WTC11 (cell line): ENCODE results near the gene GABRB3. TPM values are rescaled to one million over a fixed set of nuclear protein-coding genes. Genes with fewer than 3 reads are reported as not detected.

Experiments used
- ATAC-seq: fragments of 200-7000 bp; cut with Tn5 transposase; 2 replicates; pipeline ENCODE4 v1.10.0; 2021; ENCODE audit warnings: mild to moderate bottlenecking, moderate library complexity
- CTCF ChIA-PET: fragments of 300-600 bp; sonication (Branson Sonifier 250); formaldehyde crosslinking; loops from one replicate; lab custom pipeline; 2021; ENCODE audit warnings: antibody characterized with exemption; lab: Charles Lee
- POLR2A ChIA-PET: fragments of 350-600 bp; sonication (Branson Sonifier 250); formaldehyde crosslinking; loops from one replicate; lab custom pipeline; 2021; ENCODE audit warnings: antibody characterized with exemption; lab: Charles Lee
- DNase-seq: peaks from one replicate; pipeline ENCODE4 v3.0.0; 2021; ENCODE audit warnings: low spot score
- H3K27ac Mint-ChIP-seq: 2 replicates; pipeline ENCODE4 v1.8.0; 2021; ENCODE audit warnings: mixed read lengths
- H3K27me3 Mint-ChIP-seq: 2 replicates; pipeline ENCODE4 v1.8.0; 2021; ENCODE audit warnings: low read depth, mild to moderate bottlenecking, moderate library complexity, mixed read lengths
- H3K36me3 Mint-ChIP-seq: 2 replicates; pipeline ENCODE4 v1.8.0; 2021; ENCODE audit warnings: mixed read lengths
- H3K4me1 Mint-ChIP-seq: 2 replicates; pipeline ENCODE4 v1.8.0; 2022; ENCODE audit warnings: mixed read lengths
- H3K4me3 Mint-ChIP-seq: 2 replicates; pipeline ENCODE4 v1.8.0; 2021; ENCODE audit warnings: mild to moderate bottlenecking, moderate library complexity, mixed read lengths
- H3K9me3 Mint-ChIP-seq: 2 replicates; pipeline ENCODE4 v1.8.0; 2021; ENCODE audit warnings: mixed read lengths
- ATF2 ChIP-seq: sonication (generic); formaldehyde crosslinking; IDR thresholded peaks from 2 replicates; pipeline ENCODE4 v1.8.1; 2022; ENCODE audit warnings: low read depth, missing genetic modification reagents, borderline replicate concordance
- GTF2I ChIP-seq: fragments of 250-450 bp; sonication (Bioruptor Pico); conservative IDR thresholded peaks from 2 replicates; pipeline ENCODE4 v1.4.0; 2021; ENCODE audit warnings: mild to moderate bottlenecking
- MYBL2 ChIP-seq: sonication (generic); formaldehyde crosslinking; IDR thresholded peaks from 2 replicates; pipeline ENCODE4 v1.8.1; 2023; ENCODE audit warnings: mild to moderate bottlenecking, moderate library complexity, missing genetic modification reagents
- NFATC4 ChIP-seq: fragments of 250-450 bp; sonication (Bioruptor Pico); IDR thresholded peaks from 2 replicates; pipeline ENCODE4 v1.9.0; 2021; ENCODE audit warnings: mild to moderate bottlenecking
- NR3C1 ChIP-seq: sonication (generic); formaldehyde crosslinking; conservative IDR thresholded peaks from 2 replicates; pipeline ENCODE4 v1.8.1; 2023; ENCODE audit warnings: low read depth, mild to moderate bottlenecking, missing genetic modification reagents
- PREB ChIP-seq: sonication (generic); formaldehyde crosslinking; IDR thresholded peaks from 2 replicates; pipeline ENCODE4 v1.8.1; 2022; ENCODE audit warnings: mild to moderate bottlenecking, missing genetic modification reagents, moderate library complexity, borderline replicate concordance
- PRRX2 ChIP-seq: fragments of 250-450 bp; sonication (Bioruptor Pico); IDR thresholded peaks from 2 replicates; pipeline ENCODE4 v1.8.0; 2021; ENCODE audit warnings: mild to moderate bottlenecking
- TEAD1 ChIP-seq: sonication (generic); formaldehyde crosslinking; IDR thresholded peaks from 2 replicates; pipeline ENCODE4 v1.8.0; 2022; ENCODE audit warnings: mild to moderate bottlenecking, missing genetic modification reagents
- USF1 ChIP-seq: sonication (generic); formaldehyde crosslinking; IDR thresholded peaks from 2 replicates; pipeline ENCODE4 v1.8.0; 2022; ENCODE audit warnings: mild to moderate bottlenecking, missing genetic modification reagents
- ZNF219 ChIP-seq: sonication (generic); formaldehyde crosslinking; IDR thresholded peaks from 2 replicates; pipeline ENCODE4 v1.8.0; 2023; ENCODE audit warnings: missing genetic modification reagents, mild to moderate bottlenecking, borderline replicate concordance
- ZNF423 ChIP-seq: fragments of 250-450 bp; sonication (Bioruptor Pico); IDR thresholded peaks from 2 replicates; pipeline ENCODE4 v2.1.2; 2022; ENCODE audit warnings: mild to moderate bottlenecking, moderate library complexity
- ZNF425 ChIP-seq: fragments of 250-450 bp; sonication (Bioruptor Pico); conservative IDR thresholded peaks from 2 replicates; pipeline ENCODE4 v1.9.0; 2021; ENCODE audit warnings: mild to moderate bottlenecking
- ZSCAN18 ChIP-seq: fragments of 250-450 bp; sonication (Bioruptor Pico); IDR thresholded peaks from 2 replicates; pipeline ENCODE4 v2.1.2; 2022; ENCODE audit warnings: mild to moderate bottlenecking, moderate library complexity
- total RNA-seq: library from RNA; stranded (reverse); gene quantifications from 3 replicates; pipeline ENCODE4 v1.2.3, GENCODE V29; 2021
- TF ChIP-seq, protein P1 (sequence below): sonication (generic); formaldehyde crosslinking; conservative IDR thresholded peaks from 2 replicates; pipeline ENCODE4 v1.8.1; 2022; ENCODE audit warnings: mild to moderate bottlenecking, missing genetic modification reagents
- TF ChIP-seq, protein P2 (sequence below): sonication (generic); formaldehyde crosslinking; IDR thresholded peaks from 2 replicates; pipeline ENCODE4 v1.8.0; 2022; ENCODE audit warnings: mild to moderate bottlenecking, missing genetic modification reagents
- TF ChIP-seq, protein P3 (sequence below): sonication (generic); formaldehyde crosslinking; IDR thresholded peaks from 2 replicates; pipeline ENCODE4 v1.8.0; 2022; ENCODE audit warnings: mild to moderate bottlenecking, missing genetic modification reagents

GABRB3 gene
- total RNA-seq, 1 experiment from 2014 or later: 203 TPM

DNA sequence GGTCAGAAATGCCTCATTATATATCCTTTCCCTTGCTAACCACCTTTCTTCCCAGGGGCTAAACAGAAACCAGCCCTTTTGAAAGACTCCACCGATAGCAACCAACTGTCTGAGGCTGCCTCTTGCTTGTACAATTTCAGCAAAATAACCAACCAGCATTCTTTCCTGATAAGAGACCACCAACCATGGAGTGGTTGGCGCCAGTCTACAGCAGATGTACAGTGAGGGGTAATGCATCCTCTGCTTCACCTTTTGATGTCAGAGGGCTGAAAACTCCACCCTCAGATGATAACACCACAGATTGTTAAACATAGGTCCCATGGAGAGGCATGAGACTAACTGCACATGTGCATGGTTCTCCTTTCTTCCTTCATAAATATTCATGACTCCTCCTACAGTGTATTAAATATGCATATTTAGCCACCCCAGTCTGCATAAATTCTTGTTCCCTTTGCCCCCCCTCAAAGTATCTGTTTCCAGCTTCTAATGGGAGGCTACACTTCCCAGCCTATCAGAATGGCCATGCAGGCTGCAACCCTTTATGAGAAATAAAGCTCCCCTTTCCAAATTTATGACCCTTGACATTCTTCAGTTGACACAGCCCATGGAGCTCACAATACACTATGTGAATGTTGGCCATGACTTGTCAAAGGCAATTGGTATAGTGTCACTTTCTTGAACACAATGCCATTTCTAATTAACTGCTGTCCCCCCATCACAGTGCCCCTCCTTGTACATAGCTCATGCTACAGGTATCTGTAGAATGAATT lies 48.3 kb downstream of the GABRB3 start (continued):
- TF ChIP-seq, protein P1, sequence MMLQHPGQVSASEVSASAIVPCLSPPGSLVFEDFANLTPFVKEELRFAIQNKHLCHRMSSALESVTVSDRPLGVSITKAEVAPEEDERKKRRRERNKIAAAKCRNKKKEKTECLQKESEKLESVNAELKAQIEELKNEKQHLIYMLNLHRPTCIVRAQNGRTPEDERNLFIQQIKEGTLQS (CRISPR knock-in tag): no peak

DNA sequence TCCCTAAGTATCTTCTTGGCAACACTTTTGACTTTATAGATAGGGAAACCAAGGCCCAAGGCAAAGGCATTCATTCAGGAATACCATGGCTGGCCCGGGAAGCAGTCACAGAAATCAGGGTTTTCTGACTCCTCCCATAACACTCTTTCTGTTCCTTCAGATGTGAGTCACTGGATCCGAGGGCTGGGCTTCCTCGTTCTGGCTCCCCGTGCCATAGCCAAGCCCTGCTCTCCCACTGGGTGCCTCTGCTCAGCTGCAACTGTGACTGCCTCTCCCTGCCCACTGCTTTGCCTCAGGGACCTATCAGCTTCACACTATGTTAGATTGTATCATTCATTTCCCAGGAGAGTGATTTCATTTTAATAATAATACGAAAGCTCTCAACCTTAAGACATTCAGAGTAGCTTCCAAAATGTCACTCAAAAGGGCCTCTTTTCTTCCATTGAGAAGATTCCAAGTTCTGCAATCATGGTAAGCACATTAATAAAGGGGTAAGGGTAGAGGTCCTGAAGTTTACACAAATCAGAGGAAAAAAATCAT lies 50.2 kb downstream of the GABRB3 start:
- Mint-ChIP-seq H3K27ac (no peak overlapping the region; the same call in 1 of the 2 replicates), H3K27me3 (no peaks in the 10 kb centered on the region), H3K9me3 (peaks cover under 1% of the 10 kb centered on the region), H3K36me3 (peaks cover 6% of the 10 kb centered on the region), H3K4me3 (peak overlapping the region; percentile 28; the same call in 1 of the 2 replicates), H3K4me1 (peaks cover 88% of the 10 kb centered on the region)
- DNase-seq (no peak), ATAC-seq (peak; percentile 25)
- ChIA-PET CTCF (interaction anchor here (0.5 to 2.8 kb wide), 2 partner anchors 11 to 789 kb away, joined by 3 to 8 read pairs; no protein-coding TSS in a partner anchor), POLR2A (no interaction called here)
- TF ChIP-seq ZSCAN18 (CRISPR knock-in tag) (no peak), USF1 (CRISPR knock-in tag) (no peak), GTF2I (CRISPR knock-in tag) (no peak), ATF2 (CRISPR knock-in tag) (no peak), PREB (CRISPR knock-in tag) (no peak), PRRX2 (CRISPR knock-in tag) (no peak)
- TF ChIP-seq, protein P2, sequence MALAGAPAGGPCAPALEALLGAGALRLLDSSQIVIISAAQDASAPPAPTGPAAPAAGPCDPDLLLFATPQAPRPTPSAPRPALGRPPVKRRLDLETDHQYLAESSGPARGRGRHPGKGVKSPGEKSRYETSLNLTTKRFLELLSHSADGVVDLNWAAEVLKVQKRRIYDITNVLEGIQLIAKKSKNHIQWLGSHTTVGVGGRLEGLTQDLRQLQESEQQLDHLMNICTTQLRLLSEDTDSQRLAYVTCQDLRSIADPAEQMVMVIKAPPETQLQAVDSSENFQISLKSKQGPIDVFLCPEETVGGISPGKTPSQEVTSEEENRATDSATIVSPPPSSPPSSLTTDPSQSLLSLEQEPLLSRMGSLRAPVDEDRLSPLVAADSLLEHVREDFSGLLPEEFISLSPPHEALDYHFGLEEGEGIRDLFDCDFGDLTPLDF (CRISPR knock-in tag): no peak

DNA sequence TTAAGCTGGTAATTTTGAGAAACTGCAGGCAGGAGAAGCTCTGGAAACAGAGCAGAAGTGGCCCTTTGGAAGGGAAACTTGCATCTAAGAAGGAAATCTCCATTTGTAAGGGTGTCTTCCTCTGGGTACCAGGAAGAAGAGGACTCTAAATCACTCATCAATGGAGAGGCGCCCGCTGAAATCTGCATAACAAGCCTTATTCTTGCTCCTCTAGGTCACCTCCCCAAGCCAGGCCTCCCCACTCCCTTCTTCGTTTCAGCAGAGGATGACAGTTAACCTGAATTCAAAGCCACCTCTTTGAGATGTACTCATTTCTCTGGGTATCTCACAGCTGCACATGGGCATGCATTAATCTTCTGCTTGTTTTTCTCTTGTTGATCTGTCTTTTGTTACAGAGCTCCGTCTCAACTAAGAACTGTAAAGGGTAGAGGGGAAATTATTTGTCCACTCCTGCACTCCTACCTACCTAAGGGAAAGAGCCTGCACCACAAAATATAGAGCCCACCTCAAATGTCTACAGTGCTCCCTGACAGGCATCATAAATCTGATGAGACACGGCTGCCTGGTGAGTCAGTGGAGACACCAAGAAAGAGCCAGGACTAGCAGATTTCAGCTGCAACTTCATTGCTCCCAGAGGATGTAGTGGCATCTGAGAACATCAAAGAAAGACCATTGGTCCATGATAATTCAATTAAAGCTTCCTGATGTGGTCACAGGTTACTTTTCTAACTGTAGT lies 51.5 kb downstream of the GABRB3 start:
- Mint-ChIP-seq H3K4me3 (peak overlapping the region; percentile 50), H3K9me3 (peaks cover 8% of the 10 kb centered on the region), H3K27me3 (no peaks in the 10 kb centered on the region), H3K27ac (peak overlapping the region; percentile 64; the same call in 1 of the 2 replicates), H3K4me1 (peaks cover 89% of the 10 kb centered on the region), H3K36me3 (peaks cover 13% of the 10 kb centered on the region)
- ChIA-PET CTCF (interaction anchor here (0.6 to 2.8 kb wide), 5 partner anchors 9 to 472 kb away, joined by 3 to 8 read pairs (median 6); no protein-coding TSS in a partner anchor), POLR2A (interaction anchor here (1.1 kb wide), 1 partner anchor 29 kb away, joined by 3 read pairs; no protein-coding TSS in a partner anchor)
- ATAC-seq (peak; percentile 90), DNase-seq (peak; percentile 63)
- TF ChIP-seq TEAD1 (CRISPR knock-in tag) (no peak), ZNF423 (no peak), ZNF219 (CRISPR knock-in tag) (no peak), NR3C1 (CRISPR knock-in tag) (no peak), ZNF425 (CRISPR knock-in tag) (no peak), NFATC4 (no peak), MYBL2 (CRISPR knock-in tag) (no peak)
- TF ChIP-seq, protein P3, sequence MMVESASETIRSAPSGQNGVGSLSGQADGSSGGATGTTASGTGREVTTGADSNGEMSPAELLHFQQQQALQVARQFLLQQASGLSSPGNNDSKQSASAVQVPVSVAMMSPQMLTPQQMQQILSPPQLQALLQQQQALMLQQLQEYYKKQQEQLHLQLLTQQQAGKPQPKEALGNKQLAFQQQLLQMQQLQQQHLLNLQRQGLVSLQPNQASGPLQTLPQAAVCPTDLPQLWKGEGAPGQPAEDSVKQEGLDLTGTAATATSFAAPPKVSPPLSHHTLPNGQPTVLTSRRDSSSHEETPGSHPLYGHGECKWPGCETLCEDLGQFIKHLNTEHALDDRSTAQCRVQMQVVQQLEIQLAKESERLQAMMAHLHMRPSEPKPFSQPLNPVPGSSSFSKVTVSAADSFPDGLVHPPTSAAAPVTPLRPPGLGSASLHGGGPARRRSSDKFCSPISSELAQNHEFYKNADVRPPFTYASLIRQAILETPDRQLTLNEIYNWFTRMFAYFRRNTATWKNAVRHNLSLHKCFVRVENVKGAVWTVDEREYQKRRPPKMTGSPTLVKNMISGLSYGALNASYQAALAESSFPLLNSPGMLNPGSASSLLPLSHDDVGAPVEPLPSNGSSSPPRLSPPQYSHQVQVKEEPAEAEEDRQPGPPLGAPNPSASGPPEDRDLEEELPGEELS: no peak
- TF ChIP-seq, protein P1 (CRISPR knock-in tag): no peak
- TF ChIP-seq, protein P2 (CRISPR knock-in tag): no peak
